ENCODE data around the gene PDE4D.
"Not testable (repeated sequence)": the region's sequence is repeated elsewhere in the genome, so short reads cannot be mapped to it uniquely, and the experiment has no call there.

PDE4D gene

GRCh38 chr5:59768152-59769040 is 125.1 kb downstream of the PDE4D start:
- DNase-seq (ENCODE audit: low read depth in 2 of 2): no peak

- no peak for DNase-seq (ENCODE audit: low read depth in 2 of 2)
Observed at GRCh38 chr5:59767681-59768151, 125.8 kb downstream of the PDE4D start.

GRCh38 chr5:59767211-59767605 is 126.3 kb downstream of the PDE4D start:
- DNase-seq (ENCODE audit: low read depth in 2 of 2): no peak

- no peak for DNase-seq (ENCODE audit: low read depth in 2 of 2)
Observed at GRCh38 chr5:59766427-59767210, 126.9 kb downstream of the PDE4D start.

DNA sequence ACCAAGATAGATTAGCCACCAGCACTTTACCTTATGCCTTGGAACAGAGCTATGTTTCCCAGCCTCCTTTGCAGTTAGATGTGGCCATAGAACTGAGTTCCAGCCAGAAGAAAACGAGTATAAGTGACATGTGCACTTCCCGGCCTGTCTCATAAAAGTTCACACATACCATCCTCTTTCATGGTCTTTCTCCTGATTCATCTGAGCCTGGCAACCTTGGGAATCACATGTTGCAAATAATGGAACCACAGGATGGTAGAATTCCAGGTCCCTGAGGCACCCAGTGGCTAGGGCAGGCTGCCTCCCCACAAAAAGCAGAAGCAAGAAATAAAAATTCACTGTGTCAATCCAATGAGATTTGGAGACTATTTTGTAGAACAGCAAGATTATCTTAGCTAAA is 128.1 kb downstream of the PDE4D start:
- DNase-seq (ENCODE audit: low read depth in 2 of 2): no peak

GRCh38 chr5:59764361-59764760 is 129.2 kb downstream of the PDE4D start:
- no peak for DNase-seq (ENCODE audit: low read depth in 2 of 2)

GRCh38 chr5:59763541-59763940 is 130.0 kb downstream of the PDE4D start:
- no peak for DNase-seq (ENCODE audit: low read depth in 2 of 2)

DNA sequence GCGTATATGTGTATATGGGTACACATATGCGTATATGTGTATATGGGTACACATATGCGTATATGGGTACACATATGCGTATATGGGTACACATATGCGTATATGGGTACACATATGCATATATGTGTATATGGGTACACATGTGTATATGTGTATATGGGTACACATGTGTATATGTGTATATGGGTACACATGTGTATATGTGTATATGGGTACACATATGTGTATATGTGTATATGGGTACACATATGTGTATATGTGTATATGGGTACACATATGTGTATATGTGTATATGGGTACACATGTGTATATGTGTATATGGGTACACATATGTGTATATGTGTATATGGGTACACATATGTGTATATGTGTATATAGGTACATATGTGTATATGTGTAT is 131.3 kb downstream of the PDE4D start:
- not testable (repeated sequence) for DNase-seq (ENCODE audit: low read depth in 2 of 2)

DNA sequence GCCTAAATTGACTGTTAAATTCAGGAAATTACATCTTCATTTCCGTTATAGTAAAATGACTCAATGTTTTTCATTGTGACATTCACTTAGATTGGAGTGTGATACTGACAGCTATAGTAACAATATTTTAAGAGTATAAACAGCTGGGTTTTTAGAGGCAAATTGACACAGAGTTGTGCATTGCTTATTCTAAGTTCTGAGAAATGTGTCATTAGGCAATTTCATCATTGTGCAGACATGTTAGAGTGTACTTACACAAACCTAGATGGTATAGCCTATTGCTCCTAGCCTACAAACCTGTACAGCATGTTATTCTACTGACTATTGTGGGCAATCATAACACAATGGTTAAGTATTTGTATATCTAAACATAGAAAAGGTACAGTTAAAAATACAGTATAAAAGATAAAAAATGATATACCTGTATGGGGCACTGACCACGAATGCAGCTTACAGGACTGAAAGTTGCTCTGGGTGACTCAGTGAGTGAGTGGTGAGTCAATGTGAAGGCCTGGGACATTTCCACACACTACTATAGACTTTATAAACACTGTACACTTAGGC is 132.7 kb downstream of the PDE4D start:
- no peak for DNase-seq (ENCODE audit: low read depth in 2 of 2)

DNA sequence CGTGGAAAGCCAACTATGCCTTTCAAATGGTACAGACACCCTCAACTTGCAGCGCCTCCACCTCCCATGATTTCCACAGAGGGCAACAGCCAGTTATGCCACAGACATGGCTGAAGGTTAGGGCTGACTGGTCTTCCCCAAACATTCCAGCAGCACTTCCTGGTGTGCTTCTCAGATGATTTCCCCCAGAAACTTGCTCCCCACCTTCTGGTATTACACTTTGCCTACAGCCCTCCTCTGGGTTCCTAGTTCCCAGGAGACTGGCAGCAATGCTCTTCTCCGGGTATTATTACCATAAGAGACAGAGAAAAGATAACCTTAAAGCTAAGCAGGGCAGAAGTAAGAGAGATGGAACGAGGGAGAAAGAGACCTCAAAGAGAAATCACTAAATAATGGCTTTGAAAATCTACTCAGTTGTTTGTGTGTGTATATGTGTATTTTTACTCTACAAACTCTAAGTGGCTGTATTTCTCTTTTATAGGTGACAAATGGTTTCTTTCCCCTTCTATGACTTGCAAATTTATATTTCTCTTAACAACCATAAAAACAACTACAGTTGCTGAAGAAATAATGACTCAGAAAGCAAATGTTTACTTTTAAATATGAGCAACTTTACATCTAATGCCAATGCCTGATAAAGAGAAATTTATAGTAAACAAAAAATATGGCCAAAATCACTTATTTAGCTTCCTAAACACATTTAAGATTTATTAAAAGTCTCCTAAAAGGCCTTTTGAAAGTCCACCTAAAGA is 133.8 kb downstream of the PDE4D start:
- DNase-seq (ENCODE audit: low read depth in 2 of 2): no peak

DNA sequence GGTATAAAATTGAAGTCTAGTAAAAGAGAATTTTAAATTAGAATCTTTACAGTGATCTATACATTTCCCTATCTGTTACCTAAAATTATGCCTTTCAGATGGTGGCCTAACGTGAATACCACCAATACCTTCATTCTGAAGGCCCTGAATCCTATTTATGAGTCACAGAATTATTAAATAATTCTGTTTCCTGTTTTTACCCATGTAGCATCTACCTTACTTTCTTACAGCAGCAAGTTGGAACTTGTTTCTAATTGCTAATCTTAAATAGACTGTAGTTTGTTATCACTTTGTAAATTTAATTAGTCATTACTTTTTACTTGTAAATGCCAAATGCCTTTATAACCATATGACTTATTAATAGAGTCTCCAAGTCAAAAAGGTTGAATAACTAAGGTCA is 135.0 kb downstream of the PDE4D start:
- DNase-seq (ENCODE audit: low read depth in 2 of 2): no peak

GRCh38 chr5:59757442-59757841 is 136.1 kb downstream of the PDE4D start:
- no peak for DNase-seq (ENCODE audit: low read depth in 2 of 2)

DNA sequence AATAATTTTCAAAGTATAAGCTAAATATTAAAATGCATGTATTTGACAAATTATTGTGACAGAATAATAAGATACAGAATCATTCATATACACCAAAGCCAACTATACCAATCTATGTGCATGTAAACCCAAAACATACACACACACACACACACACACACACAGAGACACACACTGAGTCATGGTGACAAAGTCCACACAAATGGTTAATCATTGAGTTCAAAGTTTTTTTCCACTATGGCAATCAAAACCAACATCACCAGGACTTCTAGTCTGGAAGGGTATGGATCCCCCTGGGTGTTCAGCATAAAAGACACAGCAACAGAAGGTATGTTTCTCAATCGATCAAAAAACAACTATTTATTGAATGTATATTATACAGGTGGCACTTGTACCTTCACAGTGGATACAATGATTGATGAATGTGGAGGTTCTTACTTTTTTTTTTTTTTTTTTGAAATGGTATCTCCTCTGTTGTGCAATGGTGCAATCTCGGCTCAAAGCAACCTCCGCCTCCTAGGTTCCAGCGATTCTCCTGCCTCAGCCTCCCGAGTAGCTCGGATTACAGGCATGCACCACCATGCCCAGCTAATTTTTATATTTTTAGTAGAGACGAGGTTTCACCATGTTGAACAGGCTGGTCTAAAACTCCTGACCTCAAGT is 137.0 kb downstream of the PDE4D start:
- no peak for DNase-seq (ENCODE audit: low read depth in 2 of 2)

DNA sequence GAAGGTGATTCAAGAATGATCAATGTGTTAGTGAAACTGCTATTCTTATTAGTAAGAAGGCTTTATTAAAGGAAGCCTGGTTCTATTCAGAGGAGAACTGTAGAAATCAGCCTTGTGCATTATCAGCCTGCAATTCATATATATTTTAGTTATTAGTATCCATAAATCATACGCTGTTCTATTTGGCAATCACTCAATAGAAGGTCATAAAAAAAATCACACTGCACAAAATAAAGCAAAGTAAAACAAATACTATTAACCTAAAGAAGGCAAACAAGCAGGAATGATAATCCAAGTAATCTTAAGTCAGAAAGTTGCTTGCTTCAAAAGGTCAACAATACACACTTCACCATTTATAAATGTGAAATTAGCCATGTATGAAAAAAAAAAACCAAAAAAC is 138.1 kb downstream of the PDE4D start:
- no peak for DNase-seq (ENCODE audit: low read depth in 2 of 2)

- DNase-seq (ENCODE audit: low read depth in 2 of 2): no peak
Observed at GRCh38 chr5:59753599-59753998, 139.9 kb downstream of the PDE4D start.

DNA sequence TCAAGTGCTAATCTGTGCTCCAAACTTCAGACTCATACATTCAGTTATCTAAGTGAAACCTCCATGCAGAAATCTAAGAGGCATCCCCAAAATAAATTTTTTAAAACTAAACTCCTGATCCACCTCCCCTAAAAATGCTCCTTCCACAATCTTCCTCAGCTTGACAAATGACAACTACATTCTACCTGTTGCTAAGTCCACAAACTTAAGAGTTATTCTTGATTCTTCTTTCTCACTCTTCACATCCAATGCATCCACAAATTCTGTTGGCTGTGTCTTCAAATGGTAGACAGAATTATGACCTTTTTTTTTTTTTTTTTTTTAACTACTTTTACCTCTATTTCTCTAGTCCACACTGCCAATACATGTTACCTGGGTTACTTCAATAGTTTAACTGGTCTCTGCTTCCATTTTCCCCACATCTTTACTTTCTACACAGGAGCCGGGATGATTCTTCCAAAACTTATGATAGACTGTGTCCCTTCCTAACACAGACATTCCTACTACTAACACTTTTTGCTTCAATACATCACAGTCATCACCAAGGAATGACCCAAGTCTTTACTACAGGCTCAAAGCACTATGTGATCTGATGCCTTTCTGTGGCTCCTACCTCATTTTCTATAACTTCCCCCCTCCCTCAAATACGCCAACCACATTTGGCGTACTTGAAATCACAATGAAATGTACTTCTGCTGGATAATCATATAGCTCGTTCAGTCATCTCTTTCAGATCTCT is 143.6 kb downstream of the PDE4D start:
- DNase-seq (ENCODE audit: low read depth in 2 of 2): no peak

GRCh38 chr5:59748036-59748663 is 145.4 kb downstream of the PDE4D start:
- DNase-seq (ENCODE audit: low read depth in 2 of 2): not testable (repeated sequence)

- DNase-seq (ENCODE audit: low read depth in 2 of 2): no peak
Observed at GRCh38 chr5:59746241-59746765, 147.2 kb downstream of the PDE4D start.

GRCh38 chr5:59745415-59745863 is 148.1 kb downstream of the PDE4D start:
- DNase-seq (ENCODE audit: low read depth in 2 of 2): no peak

DNA sequence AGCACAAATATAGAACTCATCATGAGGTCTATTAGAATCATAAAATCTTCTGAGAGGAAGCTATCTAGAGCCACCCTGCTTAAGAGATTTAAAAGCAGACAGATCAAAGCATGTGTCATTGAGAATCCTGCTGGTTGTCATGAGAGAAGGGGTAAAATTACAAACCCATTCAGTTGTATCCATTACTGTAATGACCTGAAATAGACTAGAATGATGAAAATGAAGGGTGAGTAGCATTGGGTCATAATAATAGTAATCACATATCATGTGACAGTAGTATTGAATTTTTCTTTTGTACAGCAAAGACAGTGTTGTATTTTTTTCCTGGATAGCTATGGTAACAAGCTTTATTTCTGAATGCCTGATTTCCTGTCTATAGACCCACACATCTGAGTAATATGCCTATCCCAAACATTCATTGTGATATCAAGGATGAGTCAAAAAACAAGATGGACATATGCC is 149.0 kb downstream of the PDE4D start:
- DNase-seq (ENCODE audit: low read depth in 2 of 2): no peak
